Activated T-helper 9 cell treated with anti-CD3 and anti-CD28 coated beads, Interleukin-2, amount 50 U/mL, for 16 hours (primary cell): ENCODE data around the gene ULK2.
"Not testable (repeated sequence)": the region's sequence is repeated elsewhere in the genome, so short reads cannot be mapped to it uniquely, and the experiment has no call there.

Experiments
- DNase-seq: peaks from one replicate; pipeline ENCODE4 v3.0.0-alpha.2; 2020; ENCODE audit warnings: low read depth

ULK2 gene

GRCh38 chr17:19865021-19865420 lies 2.7 kb downstream of the ULK2 start:
- DNase-seq: no peak

- not testable (repeated sequence) for DNase-seq
Observed at GRCh38 chr17:19860647-19861177, 7.0 kb downstream of the ULK2 start.

DNA sequence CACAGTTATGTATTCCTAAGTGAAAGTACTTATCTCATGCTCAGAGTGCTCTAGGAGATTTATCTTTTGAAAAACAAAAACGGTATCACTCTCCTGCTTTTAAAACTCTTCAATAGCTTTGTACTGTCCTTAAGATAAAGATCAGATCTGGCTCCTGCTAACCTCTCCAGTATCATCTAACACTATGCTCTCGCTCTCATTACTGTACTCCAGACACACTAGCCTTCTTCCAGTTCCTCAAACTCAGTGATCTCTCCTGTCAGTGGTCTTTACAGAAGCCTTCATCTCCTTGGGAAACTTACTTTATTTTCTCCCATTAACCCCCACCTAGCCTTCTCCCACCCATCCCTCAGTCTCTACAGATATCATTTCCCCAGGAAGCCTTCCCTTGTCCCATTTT lies 10.1 kb downstream of the ULK2 start:
- DNase-seq: no peak

DNA sequence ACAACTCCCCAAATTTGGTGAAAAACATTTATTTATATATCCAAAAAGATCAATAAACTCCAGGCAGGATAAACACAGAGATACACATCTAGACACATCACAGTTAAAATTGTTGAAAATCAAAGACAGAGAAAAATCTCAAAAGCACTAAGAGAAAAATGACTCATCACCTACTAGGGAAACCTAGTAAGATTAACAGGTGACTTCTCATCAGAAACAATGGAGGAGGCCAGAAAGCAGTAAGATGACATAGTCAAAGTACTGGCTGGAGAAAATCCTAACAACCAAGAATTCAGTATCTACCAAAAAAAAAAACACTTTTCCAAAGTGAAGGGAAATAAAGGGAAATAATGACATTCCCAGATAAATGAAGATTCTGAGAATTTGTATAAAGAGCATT lies 33.8 kb downstream of the ULK2 start:
- no peak for DNase-seq

DNA sequence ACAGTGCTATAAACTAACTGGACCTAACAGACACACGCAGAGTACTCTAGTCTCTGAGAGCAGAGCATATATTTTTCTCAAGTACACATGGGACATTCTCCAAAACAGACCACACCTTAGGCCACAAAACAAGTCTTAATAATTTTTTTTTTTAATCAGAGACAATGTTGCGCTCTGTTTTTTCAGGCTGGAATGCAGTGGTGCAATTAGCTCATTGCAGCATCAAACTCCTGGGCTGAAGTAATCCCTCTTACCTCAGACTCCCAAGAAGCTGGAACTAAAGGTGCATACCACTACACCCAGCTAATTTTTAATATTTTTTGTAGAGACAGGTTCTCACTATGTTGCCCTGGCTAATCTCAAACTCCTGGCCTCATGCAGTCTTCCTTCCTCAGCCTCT lies 37.7 kb downstream of the ULK2 start:
- no peak for DNase-seq

DNA sequence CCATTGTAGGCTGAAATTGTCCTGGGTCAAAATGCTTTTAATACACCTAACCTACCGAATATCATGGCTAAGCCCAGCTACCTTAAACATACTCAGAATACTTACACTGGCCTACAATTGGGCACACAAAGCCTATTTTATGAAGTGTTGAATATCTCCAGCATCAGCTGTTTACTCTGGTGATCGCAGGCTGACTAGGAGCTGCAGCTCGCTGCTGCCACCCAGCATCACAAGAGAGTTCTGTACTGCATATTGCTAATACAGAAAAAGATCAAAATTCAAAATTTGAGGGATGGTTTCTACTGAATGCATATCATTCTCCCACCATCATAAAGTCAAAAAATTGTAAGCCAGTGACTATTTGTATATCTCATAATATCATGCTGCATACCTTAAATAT lies 55.3 kb downstream of the ULK2 start:
- no peak for DNase-seq

DNA sequence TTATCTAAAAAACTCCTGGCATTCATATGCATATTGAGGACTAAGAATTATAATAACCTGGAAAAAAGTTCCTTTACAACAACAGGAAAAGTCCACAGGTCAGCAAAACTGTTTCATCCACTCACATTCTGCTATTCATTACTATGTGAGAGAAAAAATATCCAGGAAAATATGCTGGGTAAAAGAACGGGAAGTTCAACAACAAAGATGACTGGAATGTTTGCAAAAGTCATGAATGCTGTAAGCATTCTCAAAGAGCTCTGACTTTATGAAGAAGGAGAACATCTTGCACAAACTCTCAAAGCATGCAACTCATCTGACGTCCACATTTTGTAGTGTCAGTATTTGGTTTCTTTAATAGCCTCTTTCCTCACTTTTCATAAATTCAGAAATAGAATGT lies 62.7 kb downstream of the ULK2 start:
- no peak for DNase-seq

- DNase-seq: no peak
Observed at GRCh38 chr17:19800571-19800970, 67.2 kb downstream of the ULK2 start.

GRCh38 chr17:19799796-19800195 lies 67.9 kb downstream of the ULK2 start:
- no peak for DNase-seq

GRCh38 chr17:19796457-19796856 lies 71.3 kb downstream of the ULK2 start:
- DNase-seq: no peak

GRCh38 chr17:19791918-19792550 lies 75.7 kb downstream of the ULK2 start:
- DNase-seq: no peak

DNA sequence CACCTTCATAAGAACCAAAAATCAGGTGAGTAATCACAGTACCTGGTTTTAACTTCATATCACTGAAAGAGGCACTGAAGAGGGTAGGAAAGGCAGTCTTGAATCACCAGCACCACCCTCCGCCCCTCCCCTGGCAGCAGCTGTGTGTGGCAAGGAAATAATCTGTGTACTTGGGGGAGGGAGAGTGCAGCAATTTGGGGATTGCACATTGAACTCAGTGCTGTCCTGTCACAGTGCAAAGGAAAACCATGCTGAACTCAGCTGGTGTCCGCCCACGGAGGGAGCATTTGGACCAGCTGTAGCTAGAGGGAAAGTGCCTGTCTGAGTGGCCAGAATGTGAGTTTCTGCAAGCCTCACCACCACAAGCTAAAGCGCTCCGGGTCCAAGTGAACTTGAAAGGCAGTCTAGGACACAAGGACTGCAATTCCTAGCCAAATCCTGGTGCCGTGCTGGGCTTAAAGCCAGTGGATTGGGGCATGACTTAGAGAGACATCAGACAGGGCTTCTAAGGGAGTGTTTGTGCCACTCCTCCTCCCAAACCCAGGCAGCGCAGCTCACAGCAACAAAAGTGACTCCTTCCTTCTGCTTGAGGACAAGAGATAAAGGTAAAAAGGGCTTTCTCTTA lies 79.9 kb downstream of the ULK2 start:
- DNase-seq: no peak

DNA sequence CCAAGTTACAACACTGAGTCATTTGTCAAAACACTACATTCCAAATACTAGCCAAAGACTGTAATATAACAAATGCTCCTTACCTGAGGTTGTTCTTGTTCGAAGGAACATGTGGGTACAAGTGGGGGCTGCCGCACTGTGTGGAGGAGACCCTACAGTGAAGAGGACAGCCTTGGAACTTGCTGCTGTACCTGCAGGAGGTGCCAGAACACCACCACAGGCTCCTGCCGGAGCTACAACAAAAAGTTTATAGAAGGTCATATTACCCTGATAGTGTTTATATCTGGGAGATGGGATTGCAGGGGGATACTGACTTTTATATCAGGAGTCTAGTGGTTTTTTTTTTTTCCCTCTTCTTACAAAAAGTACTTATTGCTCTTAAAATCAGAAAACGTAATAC lies 81.9 kb downstream of the ULK2 start:
- DNase-seq: no peak

GRCh38 chr17:19781488-19782458 lies 86.0 kb downstream of the ULK2 start:
- no peak for DNase-seq

DNA sequence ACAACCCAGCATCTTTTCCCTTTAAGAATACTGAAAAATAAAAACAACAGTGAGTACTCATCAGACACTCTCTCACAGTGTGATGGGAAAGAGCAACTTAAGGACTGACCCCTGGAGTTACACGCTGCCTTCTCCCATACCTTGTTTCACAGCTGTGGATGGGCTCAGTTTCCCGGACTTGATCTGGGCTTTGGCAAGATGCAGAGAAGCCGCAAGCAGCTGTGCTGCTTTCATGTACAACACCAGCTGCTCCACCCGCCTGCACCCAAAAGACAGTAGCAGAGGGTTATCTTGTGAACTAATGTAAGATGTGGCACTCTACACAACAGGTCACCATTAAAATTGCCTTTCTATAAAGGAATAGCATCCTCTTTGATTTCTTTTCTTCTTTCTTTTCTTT lies 86.9 kb downstream of the ULK2 start:
- no peak for DNase-seq

- DNase-seq: no peak
Observed at GRCh38 chr17:19773534-19773933, 94.2 kb downstream of the ULK2 start.

GRCh38 chr17:19771971-19772630 lies 95.6 kb downstream of the ULK2 start:
- DNase-seq: no peak

- no peak for DNase-seq
Observed at GRCh38 chr17:19770985-19771735, 96.6 kb downstream of the ULK2 start.

DNA sequence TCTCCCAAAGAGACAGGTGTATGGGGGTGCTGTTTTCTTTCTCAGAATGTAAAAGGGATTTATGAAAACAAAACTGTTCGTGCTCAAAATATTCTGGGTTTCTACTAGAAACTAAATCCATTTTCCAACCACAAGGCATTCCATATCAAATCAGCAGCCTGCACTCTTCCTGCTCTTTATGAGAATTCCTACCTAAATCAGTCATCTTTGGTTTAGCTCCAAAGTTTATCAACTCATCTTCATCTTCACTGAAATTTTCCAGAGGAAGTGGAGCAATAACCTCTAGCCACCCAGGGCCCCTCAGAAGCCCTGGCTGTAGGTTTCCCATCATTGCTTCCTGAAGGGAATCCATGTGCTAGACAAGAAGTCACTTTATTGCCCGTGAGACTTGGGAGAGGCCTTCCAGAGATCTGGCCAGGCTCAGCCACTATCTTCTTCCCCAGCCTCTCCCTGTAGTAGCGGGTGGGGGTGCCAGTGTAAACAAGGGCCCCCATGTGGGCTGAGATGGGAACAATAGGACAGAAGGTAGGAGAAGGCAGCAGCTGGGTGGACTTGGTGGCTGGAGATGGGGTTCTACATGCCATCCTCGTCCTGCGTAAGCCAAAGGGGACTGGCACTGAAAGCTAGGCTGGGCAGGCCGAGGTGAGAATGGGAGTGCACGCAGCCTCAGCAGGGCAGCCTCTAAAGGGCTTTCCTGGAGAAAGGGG lies 97.6 kb downstream of the ULK2 start:
- DNase-seq: no peak

DNA sequence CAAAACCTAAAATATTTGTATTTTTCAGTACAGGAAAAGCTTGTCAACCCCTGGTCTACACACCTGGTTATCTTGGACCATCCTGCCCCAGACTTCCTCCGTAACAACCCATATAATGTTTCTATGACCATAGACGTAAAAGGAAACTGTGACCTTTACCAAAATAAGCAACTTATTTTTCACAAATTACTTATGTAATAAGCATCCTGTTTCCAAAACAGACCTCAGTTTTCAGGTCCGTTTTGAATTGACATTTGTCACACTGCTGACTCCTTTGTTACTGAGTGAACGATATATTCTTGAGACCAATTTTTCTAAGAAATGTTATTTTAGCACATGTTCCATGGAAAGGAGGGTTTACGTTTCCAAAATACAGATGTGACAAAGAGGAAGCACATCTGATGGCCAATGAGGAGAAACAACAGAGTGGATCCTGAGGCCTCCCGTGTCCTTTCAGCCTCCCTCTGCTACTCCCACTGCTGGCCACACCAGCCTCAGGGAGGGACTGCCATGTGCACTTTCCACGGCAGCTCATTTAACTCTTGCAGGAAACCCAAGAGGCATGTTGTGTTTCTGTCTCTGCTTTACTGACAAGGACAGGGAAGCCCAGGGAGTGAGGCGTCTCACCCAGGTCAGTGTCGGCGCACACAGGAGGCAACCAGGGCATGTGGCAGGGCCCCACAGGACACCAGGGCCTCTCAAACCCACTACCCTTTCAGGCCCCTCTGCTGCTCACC lies 99.5 kb downstream of the ULK2 start:
- no peak for DNase-seq
